HG03460 (cell line): Measurements from ENCODE around the gene ENG.
A peak's percentile ranks its signal among the peaks of the same experiment; 100 is the strongest.

ENCODE experiments used
- ATAC-seq: cut with Tn5 transposase; IDR thresholded peaks from one replicate; pipeline ENCODE4 v1.9.1; 2021; ENCODE audit not compliant: unreplicated experiment

ENG gene

GRCh38 chr9:127778280-127779135, 76.0 kb downstream of the ENG start, which contains the start of gene SH2D3C:
Gene SH2D3C (minus strand): TSS chr9:127778666. CDS start chr9:127778627, 39 bp downstream.
- ATAC-seq, result peak; percentile 1

- ATAC-seq, result no peak
These were observed 77.0 kb downstream of the ENG start for GRCh38 chr9:127777368-127777980.

DNA sequence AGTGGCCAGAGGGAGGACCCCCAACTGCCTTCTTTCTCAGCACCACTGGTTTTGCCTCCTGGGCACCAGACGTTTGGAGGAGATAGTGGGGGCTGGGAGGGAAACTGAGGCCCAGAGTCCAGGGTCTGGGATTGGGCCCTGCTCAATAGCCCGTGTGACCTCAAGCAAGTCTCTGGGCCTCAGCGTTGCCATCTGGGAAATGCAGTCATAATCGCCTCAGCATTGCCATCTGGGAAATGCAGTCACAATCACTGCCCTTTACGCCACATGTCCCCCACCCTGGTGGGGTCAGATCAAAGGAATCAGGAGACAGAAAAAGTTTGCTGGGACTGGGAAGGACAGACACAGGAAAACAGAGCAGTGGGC, 77.6 kb downstream of the ENG start:
- no peak for ATAC-seq

GRCh38 chr9:127776195-127776923, 78.1 kb downstream of the ENG start:
- ATAC-seq, result no peak

DNA sequence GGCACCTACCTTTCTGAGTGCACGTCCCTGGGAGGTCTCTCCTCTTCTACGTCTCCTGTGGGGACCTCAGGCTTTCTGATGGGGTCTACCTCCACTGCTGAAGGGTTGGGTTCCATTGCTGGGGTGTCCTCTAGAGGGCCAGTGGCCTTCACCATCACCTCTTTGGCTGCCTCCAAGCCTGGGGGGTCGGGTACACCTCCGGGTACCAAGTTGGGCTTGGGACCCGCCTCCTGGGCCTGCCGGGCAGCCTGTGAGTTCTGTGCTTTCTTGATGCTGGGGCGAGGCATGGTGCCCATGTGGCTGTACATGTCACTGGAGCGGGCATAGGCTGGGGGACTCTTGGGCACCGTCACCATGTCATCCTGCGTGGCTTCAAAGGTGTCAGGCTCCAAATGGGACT, 80.5 kb downstream of the ENG start:
- no peak for ATAC-seq

DNA sequence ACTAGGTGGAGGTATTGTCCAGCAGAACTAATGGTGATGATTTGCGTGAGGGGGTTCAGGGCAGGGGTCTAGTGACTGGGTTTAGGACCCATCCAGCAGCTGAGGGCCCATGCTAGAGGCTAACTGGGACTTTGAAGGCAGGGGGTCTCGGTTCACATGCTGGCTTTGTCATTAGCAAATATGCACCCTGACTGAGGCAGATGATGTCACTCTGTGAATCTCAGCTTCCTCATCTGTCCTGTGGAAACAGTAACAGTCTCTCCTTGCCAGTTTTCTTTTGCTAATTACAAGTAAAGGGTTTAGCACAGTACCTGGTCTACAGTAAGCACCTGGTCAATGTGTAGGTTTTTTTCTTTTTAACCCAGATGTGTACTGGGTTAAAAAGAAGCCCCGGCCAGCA, 81.2 kb downstream of the ENG start:
- no peak for ATAC-seq

- ATAC-seq, result no peak
These were observed 81.9 kb downstream of the ENG start for GRCh38 chr9:127772603-127773002.

DNA sequence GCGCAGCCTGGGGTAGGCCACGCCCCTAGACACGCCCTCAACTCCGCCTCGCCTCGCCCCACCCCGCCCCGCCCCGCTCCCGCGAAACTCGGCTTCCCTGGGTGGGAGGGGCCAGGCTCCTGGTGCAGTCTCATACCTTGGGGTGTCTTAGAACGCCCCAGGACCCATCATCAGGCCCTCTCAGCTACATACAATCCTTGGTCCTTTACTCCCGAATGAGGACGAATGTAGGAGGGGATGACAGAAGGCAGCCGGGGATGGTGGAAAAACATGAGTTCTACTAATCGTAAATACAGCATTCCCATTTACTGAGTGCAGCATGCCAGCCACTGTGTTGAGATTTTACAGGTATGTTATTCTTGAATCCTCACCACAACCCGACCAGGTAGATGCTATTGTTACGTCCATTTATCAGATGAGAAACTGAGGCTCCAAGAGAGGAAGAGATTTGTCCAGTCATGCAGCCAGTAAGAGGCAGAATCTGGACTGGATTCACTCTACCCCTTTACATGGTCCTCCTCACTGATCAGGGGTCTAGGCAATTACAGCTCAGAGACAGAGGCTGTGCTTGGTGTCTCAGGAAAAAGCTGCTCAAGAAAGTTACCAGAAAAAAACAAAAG, 82.8 kb downstream of the ENG start:
- ATAC-seq, result no peak

- peak; percentile 85 for ATAC-seq
These were observed 83.4 kb downstream of the ENG start for GRCh38 chr9:127770905-127771569.

GRCh38 chr9:127770583-127770904, 83.9 kb downstream of the ENG start:
- ATAC-seq, result no peak

GRCh38 chr9:127769929-127770582, 84.4 kb downstream of the ENG start:
- ATAC-seq, result no peak

DNA sequence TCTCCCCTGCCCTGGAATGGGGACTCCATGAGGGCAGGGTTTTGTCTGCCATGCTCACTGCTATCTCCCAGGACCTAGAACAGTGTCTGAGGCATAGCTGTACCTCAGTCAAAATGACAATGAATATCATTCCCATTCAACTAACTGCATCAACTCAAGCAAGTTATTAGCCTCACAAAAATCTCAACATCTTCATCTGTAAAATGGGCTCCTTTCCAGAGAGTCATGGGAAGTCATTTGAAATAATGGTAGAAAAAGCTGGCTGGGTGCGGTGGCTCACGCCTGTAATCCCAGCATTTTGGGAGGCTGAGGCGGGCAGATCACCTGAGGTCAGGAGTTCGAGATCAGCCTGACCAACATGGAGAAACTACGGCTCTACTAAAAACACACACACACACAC, 85.4 kb downstream of the ENG start:
- no peak for ATAC-seq

- no peak for ATAC-seq
These were observed 85.8 kb downstream of the ENG start for GRCh38 chr9:127768698-127769097.

GRCh38 chr9:127767909-127768331, 86.5 kb downstream of the ENG start:
- ATAC-seq, result no peak

- no peak for ATAC-seq
These were observed 87.0 kb downstream of the ENG start for GRCh38 chr9:127767410-127767809.

- ATAC-seq, result no peak
These were observed 89.0 kb downstream of the ENG start for GRCh38 chr9:127765418-127765817.
